ENCODE results near the gene ADGRA3.

The ADGRA3 gene

DNA sequence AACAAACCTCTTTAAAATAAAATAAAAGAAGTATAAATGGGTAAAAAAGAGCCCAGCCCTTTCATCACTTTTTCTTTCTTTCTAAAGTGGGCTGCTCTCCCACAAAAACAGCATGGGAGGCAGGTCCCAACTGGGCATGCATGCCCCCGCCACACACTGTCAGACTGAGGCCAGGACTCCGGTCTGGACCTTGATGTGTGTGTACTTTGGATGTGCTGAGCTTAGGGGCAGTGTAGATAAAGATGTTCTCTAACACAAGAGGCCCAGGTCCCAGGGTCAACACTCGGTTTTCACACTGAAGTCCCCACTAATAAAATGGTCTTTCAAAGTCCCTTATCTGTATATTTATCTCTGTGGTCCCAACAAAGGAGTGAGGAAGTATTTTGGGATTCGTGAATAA, 44.4 kb downstream of the ADGRA3 start:
- no peaks in the 10 kb centered on the region for H3K9me3 ChIP-seq (ENCODE audit: control insufficient read depth, insufficient read depth, low read length)
- peaks cover 4% of the 10 kb centered on the region for H3K4me1 ChIP-seq (ENCODE audit: control insufficient read depth, insufficient read depth, low read length)
- no peak overlapping the region for H3K4me3 ChIP-seq (ENCODE audit: low read length)
- no peak for DNase-seq (ENCODE audit: low read depth, low spot score)
- H3K27ac ChIP-seq (ENCODE audit: low read length), result no peak overlapping the region
- WGBS (ENCODE audit: insufficient coverage, insufficient read length), result no CpG with 5 or more reads among the region's 4 CpGs
- no peaks in the 10 kb centered on the region for H3K27me3 ChIP-seq (ENCODE audit: control insufficient read depth, insufficient read depth, low read length)
- H3K36me3 ChIP-seq (ENCODE audit: control insufficient read depth, insufficient read depth, low read length), result peaks cover 5% of the 10 kb centered on the region; the same call in 1 of the 2 replicates

DNA sequence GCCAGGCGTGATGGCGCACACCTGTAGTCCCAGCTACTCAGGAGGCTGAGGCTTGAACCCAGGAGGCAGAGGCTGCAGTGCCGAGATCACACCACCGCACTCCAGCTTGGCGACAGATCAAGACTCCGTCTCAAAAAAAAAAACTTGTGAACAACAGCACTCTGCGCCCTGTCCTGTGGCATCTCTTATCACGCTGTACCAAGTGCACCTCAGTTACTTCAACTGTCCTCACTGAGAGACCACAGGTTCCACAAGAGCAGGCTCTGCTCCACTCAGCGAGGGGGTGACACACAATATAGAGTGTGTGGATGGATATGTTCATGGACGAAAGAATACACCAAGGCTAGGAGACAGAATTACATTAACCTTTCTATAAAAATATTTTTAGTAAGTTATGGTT, 49.3 kb downstream of the ADGRA3 start:
- peaks cover 1% of the 10 kb centered on the region; the same call in 1 of the 2 replicates for H3K4me1 ChIP-seq (ENCODE audit: control insufficient read depth, insufficient read depth, low read length)
- H3K27me3 ChIP-seq (ENCODE audit: control insufficient read depth, insufficient read depth, low read length), result no peaks in the 10 kb centered on the region
- DNase-seq (ENCODE audit: low read depth, low spot score), result no peak
- no CpG with 5 or more reads among the region's 10 CpGs for WGBS (ENCODE audit: insufficient coverage, insufficient read length)
- no peak overlapping the region for H3K4me3 ChIP-seq (ENCODE audit: low read length)
- H3K36me3 ChIP-seq (ENCODE audit: control insufficient read depth, insufficient read depth, low read length), result peaks cover 5% of the 10 kb centered on the region; the same call in 1 of the 2 replicates
- no peak overlapping the region for H3K27ac ChIP-seq (ENCODE audit: low read length)
- H3K9me3 ChIP-seq (ENCODE audit: control insufficient read depth, insufficient read depth, low read length), result no peaks in the 10 kb centered on the region

DNA sequence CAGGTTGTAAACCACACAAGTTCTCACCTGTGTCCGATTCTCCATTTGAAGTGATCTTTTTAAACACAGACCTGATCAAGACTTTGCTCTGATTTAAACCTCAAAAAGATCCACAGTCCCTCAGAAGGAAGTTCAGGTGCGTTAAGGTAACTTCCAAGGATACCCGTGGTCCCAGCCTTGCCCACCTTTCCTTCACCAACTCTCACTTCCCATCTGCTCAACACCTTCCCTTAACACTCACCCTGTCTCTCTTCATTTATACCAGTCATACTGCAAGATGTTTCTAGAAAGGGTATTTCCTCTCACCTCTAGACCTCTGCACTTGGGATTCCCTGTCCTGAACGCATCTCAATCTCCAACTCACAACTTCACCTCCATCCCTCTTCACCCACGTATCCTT, 49.9 kb downstream of the ADGRA3 start:
- no peak overlapping the region for H3K4me3 ChIP-seq (ENCODE audit: low read length)
- WGBS (ENCODE audit: insufficient coverage, insufficient read length), result no CpG with 5 or more reads among the region's 5 CpGs
- no peaks in the 10 kb centered on the region for H3K27me3 ChIP-seq (ENCODE audit: control insufficient read depth, insufficient read depth, low read length)
- no peak for DNase-seq (ENCODE audit: low read depth, low spot score)
- no peaks in the 10 kb centered on the region for H3K4me1 ChIP-seq (ENCODE audit: control insufficient read depth, insufficient read depth, low read length)
- no peaks in the 10 kb centered on the region for H3K9me3 ChIP-seq (ENCODE audit: control insufficient read depth, insufficient read depth, low read length)
- no peak overlapping the region for H3K27ac ChIP-seq (ENCODE audit: low read length)
- peaks cover 3% of the 10 kb centered on the region; the same call in 1 of the 2 replicates for H3K36me3 ChIP-seq (ENCODE audit: control insufficient read depth, insufficient read depth, low read length)

DNA sequence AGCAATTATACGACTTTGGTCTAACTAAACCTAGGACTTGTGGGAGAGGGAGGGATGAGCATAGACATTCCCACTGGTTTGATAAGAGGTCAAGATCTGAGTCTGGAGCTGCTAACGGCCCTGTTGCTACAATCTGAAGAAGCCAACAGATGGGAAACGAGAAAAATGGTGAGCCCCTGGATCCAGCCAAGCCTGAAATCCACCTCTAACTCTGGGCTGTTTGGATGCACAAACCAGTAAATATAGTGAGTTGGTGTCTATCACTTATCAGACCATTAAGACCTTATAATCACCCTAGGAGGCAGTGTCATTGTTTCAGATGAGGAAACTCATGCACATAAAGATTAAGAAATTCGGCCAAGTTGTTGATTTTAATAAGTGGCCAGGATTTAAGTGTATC, 50.5 kb downstream of the ADGRA3 start:
- Histone ChIP-seq H3K4me3 (ENCODE audit: low read length) (no peak overlapping the region), H3K9me3 (ENCODE audit: control insufficient read depth, insufficient read depth, low read length) (no peaks in the 10 kb centered on the region), H3K27ac (ENCODE audit: low read length) (no peak overlapping the region), H3K36me3 (ENCODE audit: control insufficient read depth, insufficient read depth, low read length) (no peaks in the 10 kb centered on the region), H3K27me3 (ENCODE audit: control insufficient read depth, insufficient read depth, low read length) (no peaks in the 10 kb centered on the region), H3K4me1 (ENCODE audit: control insufficient read depth, insufficient read depth, low read length) (no peaks in the 10 kb centered on the region)
- no CpG with 5 or more reads among the region's 4 CpGs for WGBS (ENCODE audit: insufficient coverage, insufficient read length)
- no peak for DNase-seq (ENCODE audit: low read depth, low spot score)

DNA sequence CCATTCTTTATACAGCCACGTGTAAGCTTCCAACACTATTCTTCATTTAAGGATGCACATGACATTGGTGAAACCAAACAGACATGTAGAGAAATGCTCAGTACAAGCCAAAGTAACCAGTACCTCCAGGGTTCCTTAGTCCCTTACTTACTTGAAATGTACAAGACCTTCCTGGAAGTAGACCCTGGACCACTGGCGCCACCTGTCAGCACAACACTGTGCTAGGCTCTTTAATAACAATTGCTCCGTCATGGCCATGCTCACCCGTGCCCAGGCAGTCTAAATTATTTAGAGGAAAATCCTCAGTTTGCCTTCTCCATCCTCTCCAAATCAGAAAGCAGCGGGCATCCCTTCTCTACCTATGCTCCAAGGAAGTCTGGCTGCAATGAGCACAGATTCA, 52.7 kb downstream of the ADGRA3 start:
- Histone ChIP-seq H3K4me3 (ENCODE audit: low read length) (no peak overlapping the region), H3K27ac (ENCODE audit: low read length) (no peak overlapping the region), H3K27me3 (ENCODE audit: control insufficient read depth, insufficient read depth, low read length) (no peaks in the 10 kb centered on the region), H3K4me1 (ENCODE audit: control insufficient read depth, insufficient read depth, low read length) (peaks cover 2% of the 10 kb centered on the region; the same call in 1 of the 2 replicates), H3K9me3 (ENCODE audit: control insufficient read depth, insufficient read depth, low read length) (no peaks in the 10 kb centered on the region), H3K36me3 (ENCODE audit: control insufficient read depth, insufficient read depth, low read length) (no peaks in the 10 kb centered on the region)
- no CpG with 5 or more reads among the region's 5 CpGs for WGBS (ENCODE audit: insufficient coverage, insufficient read length)
- no peak for DNase-seq (ENCODE audit: low read depth, low spot score)

DNA sequence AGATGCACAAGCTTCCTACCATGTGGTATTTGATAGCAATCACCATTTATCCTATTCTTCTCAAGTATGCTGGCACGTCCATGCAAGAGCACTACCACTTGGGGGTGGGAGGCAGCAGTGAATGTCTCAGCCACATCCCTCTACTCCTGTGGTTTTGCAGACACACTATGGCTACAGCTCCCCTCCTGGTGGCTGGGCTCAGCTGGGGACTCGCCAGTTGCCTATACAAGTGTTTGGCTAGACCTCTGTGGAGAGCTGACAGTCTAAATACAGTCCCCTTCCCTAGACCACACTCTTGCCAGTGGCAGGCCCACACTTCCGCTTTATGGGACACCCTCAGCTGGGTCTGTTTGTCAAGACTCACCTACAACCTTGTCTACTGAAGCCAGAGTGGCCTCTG, 53.2 kb downstream of the ADGRA3 start:
- no CpG with 5 or more reads among the region's 3 CpGs for WGBS (ENCODE audit: insufficient coverage, insufficient read length)
- H3K4me1 ChIP-seq (ENCODE audit: control insufficient read depth, insufficient read depth, low read length), result peaks cover 2% of the 10 kb centered on the region; the same call in 1 of the 2 replicates
- H3K36me3 ChIP-seq (ENCODE audit: control insufficient read depth, insufficient read depth, low read length), result no peaks in the 10 kb centered on the region
- H3K27me3 ChIP-seq (ENCODE audit: control insufficient read depth, insufficient read depth, low read length), result no peaks in the 10 kb centered on the region
- no peaks in the 10 kb centered on the region for H3K9me3 ChIP-seq (ENCODE audit: control insufficient read depth, insufficient read depth, low read length)
- H3K4me3 ChIP-seq (ENCODE audit: low read length), result no peak overlapping the region
- no peak for DNase-seq (ENCODE audit: low read depth, low spot score)
- no peak overlapping the region for H3K27ac ChIP-seq (ENCODE audit: low read length)

DNA sequence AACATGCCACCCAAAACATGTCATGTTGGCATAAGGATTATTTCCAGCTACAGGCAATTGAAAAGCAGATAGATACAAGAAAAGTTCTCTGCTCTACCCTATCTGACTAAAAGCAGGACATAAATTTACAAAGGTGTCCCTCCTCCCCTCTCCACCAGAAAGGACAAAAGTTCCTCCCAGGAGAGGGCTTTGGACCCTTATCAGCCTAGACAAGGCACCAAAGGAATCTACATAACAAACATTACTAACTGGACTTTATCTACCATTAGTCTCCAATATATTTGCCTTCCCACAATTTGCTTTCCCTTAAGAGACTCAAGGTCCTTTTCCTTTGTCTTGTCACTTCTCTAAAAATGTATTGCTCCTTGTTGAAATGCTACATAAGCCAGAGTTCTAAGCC, 55.6 kb downstream of the ADGRA3 start:
- no peaks in the 10 kb centered on the region for H3K9me3 ChIP-seq (ENCODE audit: control insufficient read depth, insufficient read depth, low read length)
- no peak overlapping the region for H3K27ac ChIP-seq (ENCODE audit: low read length)
- peaks cover 2% of the 10 kb centered on the region; the same call in 1 of the 2 replicates for H3K4me1 ChIP-seq (ENCODE audit: control insufficient read depth, insufficient read depth, low read length)
- DNase-seq (ENCODE audit: low read depth, low spot score), result no peak
- H3K27me3 ChIP-seq (ENCODE audit: control insufficient read depth, insufficient read depth, low read length), result no peaks in the 10 kb centered on the region
- H3K36me3 ChIP-seq (ENCODE audit: control insufficient read depth, insufficient read depth, low read length), result no peaks in the 10 kb centered on the region
- no peak overlapping the region for H3K4me3 ChIP-seq (ENCODE audit: low read length)

DNA sequence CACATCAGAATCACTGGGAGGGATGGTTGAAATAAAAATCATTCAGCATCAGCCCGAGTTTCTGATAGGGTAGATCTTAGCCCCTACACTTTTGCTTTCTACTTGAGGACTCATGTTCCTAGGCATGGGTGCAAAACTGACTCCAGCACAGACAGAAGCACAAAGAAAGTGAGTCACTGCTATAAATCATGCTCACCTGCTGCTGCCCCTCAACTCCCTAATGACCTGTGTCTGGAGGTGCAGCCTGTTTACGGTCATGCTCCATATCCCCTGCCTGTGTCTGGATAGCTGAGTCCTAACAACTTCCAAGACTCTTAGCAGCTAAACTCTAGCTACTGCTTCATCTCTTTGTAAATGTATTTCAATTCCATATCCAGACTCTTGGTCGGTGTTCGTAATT, 57.8 kb downstream of the ADGRA3 start:
- Histone ChIP-seq H3K4me1 (ENCODE audit: control insufficient read depth, insufficient read depth, low read length) (peaks cover 2% of the 10 kb centered on the region; the same call in 1 of the 2 replicates), H3K36me3 (ENCODE audit: control insufficient read depth, insufficient read depth, low read length) (no peaks in the 10 kb centered on the region), H3K9me3 (ENCODE audit: control insufficient read depth, insufficient read depth, low read length) (no peaks in the 10 kb centered on the region), H3K27ac (ENCODE audit: low read length) (no peak overlapping the region), H3K27me3 (ENCODE audit: control insufficient read depth, insufficient read depth, low read length) (no peaks in the 10 kb centered on the region), H3K4me3 (ENCODE audit: low read length) (no peak overlapping the region)
- DNase-seq (ENCODE audit: low read depth, low spot score), result no peak
- WGBS (ENCODE audit: insufficient coverage, insufficient read length), result no CpG with 5 or more reads among the region's 4 CpGs

DNA sequence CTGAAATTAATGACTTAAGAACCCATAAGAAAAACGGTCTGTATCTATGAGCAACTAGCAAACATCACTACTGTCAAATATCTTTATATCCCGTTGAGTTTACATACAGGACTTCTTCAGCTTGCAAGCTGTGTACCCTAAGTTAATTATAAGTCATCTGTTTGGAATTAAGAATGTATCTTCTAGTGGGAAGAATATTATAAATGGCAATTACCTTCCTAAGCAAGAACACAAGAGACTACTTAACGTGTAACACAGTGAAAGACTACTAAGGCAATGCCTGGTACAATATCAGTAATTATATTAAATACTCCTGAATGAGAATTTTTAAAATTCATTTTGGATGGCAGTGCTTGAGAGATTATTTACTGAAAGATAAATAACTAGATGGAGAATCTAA, 58.5 kb downstream of the ADGRA3 start:
- no peaks in the 10 kb centered on the region for H3K27me3 ChIP-seq (ENCODE audit: control insufficient read depth, insufficient read depth, low read length)
- H3K4me3 ChIP-seq (ENCODE audit: low read length), result no peak overlapping the region
- no CpG with 5 or more reads among the region's 3 CpGs for WGBS (ENCODE audit: insufficient coverage, insufficient read length)
- no peak overlapping the region for H3K27ac ChIP-seq (ENCODE audit: low read length)
- no peaks in the 10 kb centered on the region for H3K9me3 ChIP-seq (ENCODE audit: control insufficient read depth, insufficient read depth, low read length)
- peaks cover 2% of the 10 kb centered on the region; the same call in 1 of the 2 replicates for H3K4me1 ChIP-seq (ENCODE audit: control insufficient read depth, insufficient read depth, low read length)
- no peaks in the 10 kb centered on the region for H3K36me3 ChIP-seq (ENCODE audit: control insufficient read depth, insufficient read depth, low read length)
- no peak for DNase-seq (ENCODE audit: low read depth, low spot score)

DNA sequence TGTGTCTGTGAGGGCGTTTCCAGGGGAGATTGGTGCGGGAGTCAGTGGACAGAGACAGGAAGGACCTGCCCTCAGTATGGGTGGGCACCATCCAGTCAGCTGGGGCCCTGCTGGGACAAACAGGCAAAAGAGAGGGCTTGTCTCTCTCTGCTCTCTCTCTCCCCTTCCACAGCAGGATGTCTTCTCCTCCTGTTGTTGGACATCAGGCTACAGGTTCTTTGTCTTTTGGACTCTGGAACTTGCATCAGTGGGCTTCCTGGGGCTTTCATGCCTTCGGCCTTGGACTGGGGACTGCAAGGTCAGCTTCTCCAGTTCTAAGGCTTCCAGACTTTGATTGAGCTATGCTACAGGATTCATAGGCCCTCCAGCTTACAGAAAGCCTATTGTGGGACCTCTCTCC, 59.6 kb downstream of the ADGRA3 start:
- Histone ChIP-seq H3K4me3 (ENCODE audit: low read length) (no peak overlapping the region), H3K27me3 (ENCODE audit: control insufficient read depth, insufficient read depth, low read length) (no peaks in the 10 kb centered on the region), H3K36me3 (ENCODE audit: control insufficient read depth, insufficient read depth, low read length) (no peaks in the 10 kb centered on the region), H3K27ac (ENCODE audit: low read length) (no peak overlapping the region), H3K9me3 (ENCODE audit: control insufficient read depth, insufficient read depth, low read length) (no peaks in the 10 kb centered on the region), H3K4me1 (ENCODE audit: control insufficient read depth, insufficient read depth, low read length) (peaks cover 2% of the 10 kb centered on the region; the same call in 1 of the 2 replicates)
- DNase-seq (ENCODE audit: low read depth, low spot score), result no peak
- no CpG with 5 or more reads among the region's 3 CpGs for WGBS (ENCODE audit: insufficient coverage, insufficient read length)

DNA sequence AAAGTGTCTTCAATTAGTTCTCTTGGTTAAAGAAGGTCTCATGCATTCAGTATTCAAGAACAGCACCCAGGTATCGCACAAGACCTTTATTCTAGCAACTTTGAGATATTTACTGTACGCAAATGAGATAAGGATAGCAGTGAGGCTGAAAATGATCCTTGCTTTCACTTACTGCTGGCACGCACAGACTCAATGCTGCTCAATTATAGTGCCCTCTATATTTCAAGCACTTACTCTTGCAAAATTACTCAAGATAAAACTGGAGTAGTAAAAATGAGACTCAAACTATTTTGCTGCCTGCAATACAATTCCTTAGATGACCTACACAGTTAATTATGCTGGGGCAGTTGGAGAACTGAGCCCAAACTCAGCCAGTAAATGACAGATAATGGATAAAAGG, 60.9 kb downstream of the ADGRA3 start:
- DNase-seq (ENCODE audit: low read depth, low spot score), result no peak
- Histone ChIP-seq H3K4me1 (ENCODE audit: control insufficient read depth, insufficient read depth, low read length) (peaks cover under 1% of the 10 kb centered on the region; the same call in 1 of the 2 replicates), H3K27me3 (ENCODE audit: control insufficient read depth, insufficient read depth, low read length) (no peaks in the 10 kb centered on the region), H3K9me3 (ENCODE audit: control insufficient read depth, insufficient read depth, low read length) (no peaks in the 10 kb centered on the region), H3K27ac (ENCODE audit: low read length) (no peak overlapping the region), H3K4me3 (ENCODE audit: low read length) (no peak overlapping the region), H3K36me3 (ENCODE audit: control insufficient read depth, insufficient read depth, low read length) (no peaks in the 10 kb centered on the region)
- no CpG with 5 or more reads among the region's 3 CpGs for WGBS (ENCODE audit: insufficient coverage, insufficient read length)
